K562 (cell line): ENCODE data around the gene ZNF691. TPM values are rescaled to one million over a fixed set of nuclear protein-coding genes. Genes with fewer than 3 reads are reported as not detected.

Experiments
- BCOR ChIP-seq: fragments of 450-650 bp; IDR thresholded peaks from 2 replicates; pipeline ENCODE4 v1.6.1; 2016
- BDP1 ChIP-seq: IDR thresholded peaks from 3 replicates; pipeline ENCODE4 v1.6.1; 2011; ENCODE audit not compliant: insufficient read length, insufficient read depth
- CBX3 ChIP-seq, 2 experiments: IDR thresholded peaks; 1 replicate in 1 of 2; 2 replicates in 1 of 2; pipeline ENCODE4 v1.6.1; 2012; ENCODE audit warnings: inconsistent platforms in 2 of 2, low read length in 2 of 2, borderline replicate concordance in 1 of 2, control low read depth in 1 of 2
- CCNT2 ChIP-seq: IDR thresholded peaks from 2 replicates; pipeline ENCODE4 v1.6.1; 2011; ENCODE audit warnings: borderline replicate concordance, low read depth, mild to moderate bottlenecking, moderate library complexity, mixed read lengths, low read length; ENCODE audit not compliant: insufficient read length; ENCODE audit errors: extremely low read depth
- E2F8 ChIP-seq: fragments of 450-650 bp; IDR thresholded peaks from 2 replicates; pipeline ENCODE4 v1.7.1; 2018; ENCODE audit warnings: mild to moderate bottlenecking, low read depth; ENCODE audit not compliant: partially characterized antibody
- ETV5 ChIP-seq: sonication (generic); formaldehyde crosslinking; IDR thresholded peaks from 2 replicates; pipeline ENCODE4 v1.4.0; 2020; ENCODE audit warnings: low read depth, mild to moderate bottlenecking, missing genetic modification reagents
- FOXJ3 ChIP-seq: sonication (generic); formaldehyde crosslinking; IDR thresholded peaks from 2 replicates; pipeline ENCODE4 v1.4.0; 2020; ENCODE audit warnings: mild to moderate bottlenecking, missing genetic modification reagents
- GABPA ChIP-seq: fragments of 200-800 bp; sonication (Bioruptor generic); conservative IDR thresholded peaks from 2 replicates; pipeline ENCODE4 v1.6.1; 2016; ENCODE audit warnings: low read depth, missing genetic modification characterization, missing compliant biosample characterization
- HDAC8 ChIP-seq: fragments of 450-650 bp; IDR thresholded peaks from 2 replicates; pipeline ENCODE4 v1.6.1; 2016; ENCODE audit warnings: mild to moderate bottlenecking, missing genetic modification characterization, moderate library complexity, missing compliant biosample characterization
- HMGN3 ChIP-seq: IDR thresholded peaks from 2 replicates; pipeline ENCODE4 v1.6.1; 2011; ENCODE audit warnings: borderline replicate concordance, low read depth, mild to moderate bottlenecking, mixed read lengths, low read length; ENCODE audit not compliant: insufficient read length; ENCODE audit errors: extremely low read depth
- NCOA2 ChIP-seq, 2 experiments: fragments of 450-650 bp; IDR thresholded peaks; 2 replicates each; pipeline ENCODE4 v1.6.1; 2018; ENCODE audit warnings: mild to moderate bottlenecking in 2 of 2, moderate library complexity in 1 of 2; ENCODE audit not compliant: partially characterized antibody in 2 of 2
- PHF21A ChIP-seq: fragments of 450-650 bp; IDR thresholded peaks from 2 replicates; pipeline ENCODE4 v1.6.1; 2017; ENCODE audit warnings: low read depth, borderline replicate concordance
- PRDM10 ChIP-seq: fragments of 450-650 bp; IDR thresholded peaks from 2 replicates; pipeline ENCODE4 v1.6.1; 2018; ENCODE audit not compliant: partially characterized antibody
- RBM22 ChIP-seq: fragments of 200-400 bp; formaldehyde crosslinking; IDR thresholded peaks from 2 replicates; pipeline ENCODE4 v1.6.1; 2018; ENCODE audit warnings: low read length, low read depth; ENCODE audit not compliant: poor library complexity, severe bottlenecking
- SAFB2 ChIP-seq: fragments of 200-400 bp; formaldehyde crosslinking; IDR thresholded peaks from 2 replicates; pipeline ENCODE4 v1.6.1; 2018; ENCODE audit warnings: borderline replicate concordance, low read length, low read depth, moderate library complexity; ENCODE audit not compliant: severe bottlenecking
- SMAD4 ChIP-seq: fragments of 250-450 bp; sonication (Bioruptor Pico); conservative IDR thresholded peaks from 2 replicates; pipeline ENCODE4 v1.8.0; 2021; ENCODE audit warnings: inconsistent platforms, mild to moderate bottlenecking, moderate library complexity
- SOX6 ChIP-seq: fragments of 450-650 bp; IDR thresholded peaks from 2 replicates; pipeline ENCODE4 v1.6.1; 2014; ENCODE audit warnings: mild to moderate bottlenecking
- ZNF263 ChIP-seq: sonication (generic); formaldehyde crosslinking; IDR thresholded peaks from 2 replicates; pipeline ENCODE4 v1.8.0; 2022; ENCODE audit warnings: mild to moderate bottlenecking, missing genetic modification reagents, borderline replicate concordance
- ZNF384 ChIP-seq: IDR thresholded peaks from 2 replicates; pipeline ENCODE4 v1.6.1; 2012; ENCODE audit warnings: low read depth, low read length, improper control_type of control experiment
- ZNF717 ChIP-seq: fragments of 250-450 bp; sonication (Bioruptor Pico); IDR thresholded peaks from 2 replicates; pipeline ENCODE4 v1.5.0; 2021
- ZNF79 ChIP-seq: fragments of 250-450 bp; sonication (Bioruptor Pico); IDR thresholded peaks from 2 replicates; pipeline ENCODE4 v1.4.0; 2020; ENCODE audit warnings: low read depth, mild to moderate bottlenecking, moderate library complexity
- polyA plus RNA-seq, 8 experiments: library from polyadenylated mRNA; depleted of rRNA in 4 of 8; stranded (reverse) in 5 of 8; unstranded in 3 of 8; fragments of >200 nt; fragmentation: Nextera tagmentation in 2 of 8; fragmentation: Illumina TruSeq in 1 of 8; extraction: Ambion mirVana in 2 of 8; extraction: Trizol in 1 of 8; gene quantifications; 2 replicates each; pipeline versions ENCODE4 v1.2.1 to v1.2.3, GENCODE V29; 2011 to 2014; ENCODE audit warnings: inconsistent platforms in 1 of 8, missing spikeins in 1 of 8
- total RNA-seq, 7 experiments: library from RNA; depleted of rRNA in 6 of 7; stranded (reverse); fragments of >200 nt in 6 of 7; fragmentation: Illumina TruSeq in 2 of 7; extraction: Trizol in 2 of 7; gene quantifications; 2 replicates each; pipeline versions ENCODE4 v1.2.1 to v1.2.3, GENCODE V29; 2011 to 2021; ENCODE audit warnings: low replicate concordance in 1 of 7

The ZNF691 gene
- total and polyA plus RNA-seq, 9 of the 15 experiments (the other 6 are each of a cell fraction or from before 2014, with no cell fraction given) = 10.7 to 30.4 (median 14.8) TPM

GRCh38 chr1:42846257-42847110, at the start of gene ZNF691 (continued):
- TF ChIP-seq GABPA (tag) (peak; percentile 97), ZNF384 (no peak), SAFB2 (no peak), ETV5 (CRISPR knock-in tag) (peak; percentile 38), ZNF79 (CRISPR knock-in tag) (no peak), CBX3 (IDR thresholded peaks at IDR 0.05; ENCODE audit: borderline replicate concordance in 1 of 2, low read length in 2 of 2) (peak in 1 of 2 experiments; percentile 19; a peak in 1 of 3 replicates), HDAC8 (tag) (0 out of 2 replicates have a peak, but pooled peaks have one; percentile 69), PHF21A (peak; percentile 45; the same call in 1 of the 2 replicates), CCNT2 (no peak), HMGN3 (peak; percentile 69), NCOA2 (IDR thresholded peaks at IDR 0.05; ENCODE audit: partially characterized antibody in 2 of 2) (no peak), E2F8 (peak; percentile 92), ZNF263 (CRISPR knock-in tag) (peak; percentile 69; the same call in 1 of the 2 replicates), BCOR (no peak), SMAD4 (CRISPR knock-in tag) (peak; percentile 44), ZNF717 (CRISPR knock-in tag) (no peak), PRDM10 (peak; percentile 69), SOX6 (peak; percentile 44; the same call in 1 of the 2 replicates), BDP1 (no peak), RBM22 (peak; percentile 26), FOXJ3 (CRISPR knock-in tag) (no peak)
